Epithelial cell of proximal tubule (primary cell): ENCODE measurements around the gene ZNF778. TPM values are rescaled to one million over a fixed set of nuclear protein-coding genes. Genes with fewer than 3 reads are reported as not detected.
A peak's percentile ranks its signal among the peaks of the same experiment; 100 is the strongest.

Source experiments
- DNase-seq: peaks from one replicate; pipeline ENCODE4 v3.0.0-alpha.2; 2011; ENCODE audit warnings: low read depth
- H3K4me3 ChIP-seq: 2 replicates; pipeline ENCODE4 v1.5.1; 2011; ENCODE audit warnings: low read depth, mild to moderate bottlenecking, low read length
- CTCF ChIP-seq: conservative IDR thresholded peaks from 2 replicates; pipeline ENCODE4 v1.5.1; 2012; ENCODE audit warnings: low read depth, mild to moderate bottlenecking, low read length
- total RNA-seq: library from RNA; depleted of rRNA; stranded (reverse); fragments of >200 nt; gene quantifications from 2 replicates; pipeline ENCODE4 v1.2.3, GENCODE V29; 2015

ZNF778 gene
- total RNA-seq: 3.7 and 6.2 TPM in 2 replicates

- H3K4me3 ChIP-seq: peak within 1 kb of the TSS; percentile 99
- TF ChIP-seq CTCF: no peak
- DNase-seq: no peak
Observed at GRCh38 chr16:89217388-89218191, at the start of gene ZNF778. ZNF778 (plus strand) TSS chr16:89217703; CDS start chr16:89221128, 3,425 bp downstream.

- no peak overlapping the region for H3K4me3 ChIP-seq
- DNase-seq: no peak
- no peak for TF ChIP-seq CTCF
Observed at GRCh38 chr16:89168381-89169189, 48.9 kb upstream of the ZNF778 start.

- no peak for TF ChIP-seq CTCF
- no peak for DNase-seq
Observed at GRCh38 chr16:89169778-89170177, 47.7 kb upstream of the ZNF778 start.

GRCh38 chr16:89170346-89171215, 46.9 kb upstream of the ZNF778 start:
- peak; percentile 10 for TF ChIP-seq CTCF
- DNase-seq: no peak
- peak overlapping the region; percentile 39 for H3K4me3 ChIP-seq

More at GRCh38 chr16:89169778-89170177, 47.7 kb upstream of the ZNF778 start:
- no peak overlapping the region for H3K4me3 ChIP-seq

GRCh38 chr16:89171216-89172170, 46.0 kb upstream of the ZNF778 start, which contains the start of gene CDH15:
CDH15 (plus strand) TSS chr16:89171748; CDS start chr16:89171832, 84 bp downstream.
- no peak for TF ChIP-seq CTCF
- no peak for DNase-seq
- peak within 1 kb of the TSS; percentile 39 for H3K4me3 ChIP-seq

GRCh38 chr16:89172171-89172527, 45.4 kb upstream of the ZNF778 start:
- no peak overlapping the region for H3K4me3 ChIP-seq
- no peak for DNase-seq
- TF ChIP-seq CTCF: no peak
